ENCODE results near the gene WDR20.

DNA sequence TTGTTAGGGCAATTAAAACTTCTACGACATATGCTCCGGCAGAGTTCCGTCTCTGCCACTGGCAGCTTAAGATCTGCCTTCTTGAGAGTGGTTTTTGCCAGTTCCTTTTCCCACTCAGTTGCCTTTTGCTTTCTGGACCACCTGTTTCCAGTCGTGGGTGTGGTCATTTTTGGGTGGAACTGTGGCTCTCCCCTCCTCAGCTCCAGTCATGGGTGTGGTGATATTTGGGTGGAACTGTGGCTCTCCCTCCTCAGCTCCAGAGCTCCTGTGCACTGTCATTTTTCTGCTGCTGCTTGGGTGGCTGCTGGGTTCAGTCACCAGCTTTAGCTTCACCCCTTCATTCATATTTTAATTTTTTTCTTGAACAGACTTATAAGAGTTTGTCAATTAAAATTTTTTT lies 25.3 kb downstream of the WDR20 start:
- TF ChIP-seq, protein P1, sequence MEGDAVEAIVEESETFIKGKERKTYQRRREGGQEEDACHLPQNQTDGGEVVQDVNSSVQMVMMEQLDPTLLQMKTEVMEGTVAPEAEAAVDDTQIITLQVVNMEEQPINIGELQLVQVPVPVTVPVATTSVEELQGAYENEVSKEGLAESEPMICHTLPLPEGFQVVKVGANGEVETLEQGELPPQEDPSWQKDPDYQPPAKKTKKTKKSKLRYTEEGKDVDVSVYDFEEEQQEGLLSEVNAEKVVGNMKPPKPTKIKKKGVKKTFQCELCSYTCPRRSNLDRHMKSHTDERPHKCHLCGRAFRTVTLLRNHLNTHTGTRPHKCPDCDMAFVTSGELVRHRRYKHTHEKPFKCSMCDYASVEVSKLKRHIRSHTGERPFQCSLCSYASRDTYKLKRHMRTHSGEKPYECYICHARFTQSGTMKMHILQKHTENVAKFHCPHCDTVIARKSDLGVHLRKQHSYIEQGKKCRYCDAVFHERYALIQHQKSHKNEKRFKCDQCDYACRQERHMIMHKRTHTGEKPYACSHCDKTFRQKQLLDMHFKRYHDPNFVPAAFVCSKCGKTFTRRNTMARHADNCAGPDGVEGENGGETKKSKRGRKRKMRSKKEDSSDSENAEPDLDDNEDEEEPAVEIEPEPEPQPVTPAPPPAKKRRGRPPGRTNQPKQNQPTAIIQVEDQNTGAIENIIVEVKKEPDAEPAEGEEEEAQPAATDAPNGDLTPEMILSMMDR (IDR thresholded peaks at IDR 0.05) = no peak
- TF ChIP-seq, protein P2, sequence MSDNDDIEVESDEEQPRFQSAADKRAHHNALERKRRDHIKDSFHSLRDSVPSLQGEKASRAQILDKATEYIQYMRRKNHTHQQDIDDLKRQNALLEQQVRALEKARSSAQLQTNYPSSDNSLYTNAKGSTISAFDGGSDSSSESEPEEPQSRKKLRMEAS (CRISPR knock-in tag; IDR thresholded peaks at IDR 0.05) = no peak
- TF ChIP-seq ZSCAN18 (CRISPR knock-in tag; IDR thresholded peaks at IDR 0.05) (no peak), NR2C2 (CRISPR knock-in tag; IDR thresholded peaks at IDR 0.05) (no peak), AFF4 (CRISPR knock-in tag; IDR thresholded peaks at IDR 0.05; ENCODE audit: borderline replicate concordance) (no peak), CREB1 (CRISPR knock-in tag; IDR thresholded peaks at IDR 0.05) (no peak), ZNF416 (CRISPR knock-in tag; IDR thresholded peaks at IDR 0.05) (no peak), ZNF121 (CRISPR knock-in tag; IDR thresholded peaks at IDR 0.05) (no peak)
- TF ChIP-seq, protein P3, sequence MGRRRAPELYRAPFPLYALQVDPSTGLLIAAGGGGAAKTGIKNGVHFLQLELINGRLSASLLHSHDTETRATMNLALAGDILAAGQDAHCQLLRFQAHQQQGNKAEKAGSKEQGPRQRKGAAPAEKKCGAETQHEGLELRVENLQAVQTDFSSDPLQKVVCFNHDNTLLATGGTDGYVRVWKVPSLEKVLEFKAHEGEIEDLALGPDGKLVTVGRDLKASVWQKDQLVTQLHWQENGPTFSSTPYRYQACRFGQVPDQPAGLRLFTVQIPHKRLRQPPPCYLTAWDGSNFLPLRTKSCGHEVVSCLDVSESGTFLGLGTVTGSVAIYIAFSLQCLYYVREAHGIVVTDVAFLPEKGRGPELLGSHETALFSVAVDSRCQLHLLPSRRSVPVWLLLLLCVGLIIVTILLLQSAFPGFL (CRISPR knock-in tag; IDR thresholded peaks at IDR 0.05; ENCODE audit: borderline replicate concordance) = no peak
- TF ChIP-seq, protein P4, sequence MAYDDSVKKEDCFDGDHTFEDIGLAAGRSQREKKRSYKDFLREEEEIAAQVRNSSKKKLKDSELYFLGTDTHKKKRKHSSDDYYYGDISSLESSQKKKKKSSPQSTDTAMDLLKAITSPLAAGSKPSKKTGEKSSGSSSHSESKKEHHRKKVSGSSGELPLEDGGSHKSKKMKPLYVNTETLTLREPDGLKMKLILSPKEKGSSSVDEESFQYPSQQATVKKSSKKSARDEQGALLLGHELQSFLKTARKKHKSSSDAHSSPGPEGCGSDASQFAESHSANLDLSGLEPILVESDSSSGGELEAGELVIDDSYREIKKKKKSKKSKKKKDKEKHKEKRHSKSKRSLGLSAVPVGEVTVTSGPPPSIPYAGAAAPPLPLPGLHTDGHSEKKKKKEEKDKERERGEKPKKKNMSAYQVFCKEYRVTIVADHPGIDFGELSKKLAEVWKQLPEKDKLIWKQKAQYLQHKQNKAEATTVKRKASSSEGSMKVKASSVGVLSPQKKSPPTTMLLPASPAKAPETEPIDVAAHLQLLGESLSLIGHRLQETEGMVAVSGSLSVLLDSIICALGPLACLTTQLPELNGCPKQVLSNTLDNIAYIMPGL (CRISPR knock-in tag; IDR thresholded peaks at IDR 0.05) = no peak
- TF ChIP-seq, protein P5, sequence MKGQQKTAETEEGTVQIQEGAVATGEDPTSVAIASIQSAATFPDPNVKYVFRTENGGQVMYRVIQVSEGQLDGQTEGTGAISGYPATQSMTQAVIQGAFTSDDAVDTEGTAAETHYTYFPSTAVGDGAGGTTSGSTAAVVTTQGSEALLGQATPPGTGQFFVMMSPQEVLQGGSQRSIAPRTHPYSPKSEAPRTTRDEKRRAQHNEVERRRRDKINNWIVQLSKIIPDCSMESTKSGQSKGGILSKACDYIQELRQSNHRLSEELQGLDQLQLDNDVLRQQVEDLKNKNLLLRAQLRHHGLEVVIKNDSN (CRISPR knock-in tag; IDR thresholded peaks at IDR 0.05) = no peak

Data from WTC11 (cell line).